GM19238 (cell line): Measurements from ENCODE around the gene SP6.
A peak's percentile ranks its signal among the peaks of the same experiment; 100 is the strongest.

Experiments used
- DNase-seq: peaks from one replicate; pipeline ENCODE4 v3.0.0; 2011; ENCODE audit warnings: low spot score; ENCODE audit not compliant: insufficient read length

The SP6 gene

GRCh38 chr17:47838636-47839035, 12.3 kb downstream of the SP6 start:
- no peak for DNase-seq

- DNase-seq = no peak
These were observed 13.4 kb downstream of the SP6 start for GRCh38 chr17:47837401-47838039.

- no peak for DNase-seq
These were observed 14.4 kb downstream of the SP6 start for GRCh38 chr17:47836601-47837000.

GRCh38 chr17:47834756-47835155, 16.2 kb downstream of the SP6 start:
- DNase-seq = no peak

GRCh38 chr17:47831934-47832327, 19.0 kb downstream of the SP6 start:
- DNase-seq = no peak

- DNase-seq = peak; percentile 98
These were observed 19.7 kb downstream of the SP6 start, which contains the start of the genes LRRC46 and MRPL10 for GRCh38 chr17:47831003-47831933. TSS of gene LRRC46 (plus strand) at chr17:47831670. CDS start at chr17:47831990, 320 bp downstream. TSS of gene MRPL10 (minus strand) at chr17:47831541. CDS start at chr17:47831511, 30 bp downstream.

- DNase-seq = no peak
These were observed 20.5 kb downstream of the SP6 start for GRCh38 chr17:47830396-47831002.

- DNase-seq = no peak
These were observed 21.1 kb downstream of the SP6 start for GRCh38 chr17:47829870-47830269.

- DNase-seq = no peak
These were observed 27.4 kb downstream of the SP6 start for GRCh38 chr17:47823519-47823918.

GRCh38 chr17:47822785-47823184, 28.2 kb downstream of the SP6 start:
- no peak for DNase-seq

- DNase-seq = peak; percentile 95
These were observed 29.3 kb downstream of the SP6 start, which contains the start of gene OSBPL7 for GRCh38 chr17:47821424-47822391. TSS of gene OSBPL7 (minus strand) at chr17:47821794. CDS start at chr17:47820278, 1,516 bp downstream.

- DNase-seq = no peak
These were observed 29.9 kb downstream of the SP6 start for GRCh38 chr17:47821031-47821423.

- no peak for DNase-seq
These were observed 30.8 kb downstream of the SP6 start for GRCh38 chr17:47820033-47820789.

- DNase-seq = no peak
These were observed 31.5 kb downstream of the SP6 start for GRCh38 chr17:47819475-47819874.

- no peak for DNase-seq
These were observed 32.8 kb downstream of the SP6 start for GRCh38 chr17:47818002-47818695.

- DNase-seq = no peak
These were observed 34.0 kb downstream of the SP6 start for GRCh38 chr17:47816947-47817346.

- no peak for DNase-seq
These were observed 34.7 kb downstream of the SP6 start for GRCh38 chr17:47816111-47816735.

- DNase-seq = no peak
These were observed 35.7 kb downstream of the SP6 start for GRCh38 chr17:47815106-47815918.
